GM12875 (cell line): ENCODE results near the gene TRIM27.
"Not testable (repeated sequence)": the region's sequence is repeated elsewhere in the genome, so short reads cannot be mapped to it uniquely, and the experiment has no call there.

Experiments
- H3K4me3 ChIP-seq: one replicate; pipeline ENCODE4 v1.5.1; 2011; ENCODE audit warnings: low read depth, low read length, control low read depth
- CTCF ChIP-seq: IDR thresholded peaks from 2 replicates; pipeline ENCODE4 v1.5.1; 2011; ENCODE audit warnings: low read depth, mild to moderate bottlenecking, control low read depth, inconsistent platforms, low read length, moderate library complexity, borderline replicate concordance; ENCODE audit not compliant: insufficient read depth

The TRIM27 gene

GRCh38 chr6:28858963-28859362 lies 64.8 kb downstream of the TRIM27 start:
- TF ChIP-seq CTCF: no peak
- no peak overlapping the region for H3K4me3 ChIP-seq

GRCh38 chr6:28856620-28857005 lies 67.2 kb downstream of the TRIM27 start:
- no peak overlapping the region for H3K4me3 ChIP-seq
- TF ChIP-seq CTCF: no peak

- H3K4me3 ChIP-seq: not testable (repeated sequence)
Measured at GRCh38 chr6:28854405-28854804, 69.4 kb downstream of the TRIM27 start.
